Neural cell (in vitro differentiated cells): ENCODE results near the gene KCNH2.

Experiments
- POLR2AphosphoS5 ChIP-seq: IDR thresholded peaks from 2 replicates; pipeline ENCODE4 v1.6.1; 2012
- RAD21 ChIP-seq: fragments of 450-650 bp; conservative IDR thresholded peaks from 2 replicates; pipeline ENCODE4 v1.6.1; 2014; ENCODE audit warnings: antibody characterized with exemption, mild to moderate bottlenecking, moderate library complexity
- TAF1 ChIP-seq: IDR thresholded peaks from 2 replicates; pipeline ENCODE4 v1.6.1; 2012; ENCODE audit warnings: low read depth
- TF ChIP-seq, protein P1 (sequence below): IDR thresholded peaks from 2 replicates; pipeline ENCODE4 v1.6.1; 2012; ENCODE audit warnings: borderline replicate concordance
- TF ChIP-seq, protein P2 (sequence below): fragments of 450-650 bp; IDR thresholded peaks from 2 replicates; pipeline ENCODE4 v1.5.1; 2014; ENCODE audit warnings: antibody characterized with exemption, mild to moderate bottlenecking, moderate library complexity; ENCODE audit not compliant: poor library complexity, severe bottlenecking

DNA sequence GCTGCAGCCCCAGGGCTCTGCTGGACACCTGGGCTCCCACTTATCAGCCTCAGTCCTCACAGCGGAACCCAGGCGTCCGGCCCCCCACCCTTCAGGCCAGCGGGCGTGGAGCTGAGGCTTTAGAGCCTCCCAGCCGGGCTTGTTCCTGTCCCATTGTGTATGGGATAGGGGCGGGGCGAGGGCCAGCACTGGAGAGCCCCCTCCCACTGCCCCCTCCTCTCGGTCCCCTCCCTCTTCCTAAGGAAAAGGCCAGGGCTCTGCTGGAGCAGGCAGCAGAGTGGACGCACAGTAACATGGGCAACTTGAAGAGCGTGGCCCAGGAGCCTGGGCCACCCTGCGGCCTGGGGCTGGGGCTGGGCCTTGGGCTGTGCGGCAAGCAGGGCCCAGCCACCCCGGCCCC lies 15.4 kb upstream of the KCNH2 start:
- TF ChIP-seq, protein P1, sequence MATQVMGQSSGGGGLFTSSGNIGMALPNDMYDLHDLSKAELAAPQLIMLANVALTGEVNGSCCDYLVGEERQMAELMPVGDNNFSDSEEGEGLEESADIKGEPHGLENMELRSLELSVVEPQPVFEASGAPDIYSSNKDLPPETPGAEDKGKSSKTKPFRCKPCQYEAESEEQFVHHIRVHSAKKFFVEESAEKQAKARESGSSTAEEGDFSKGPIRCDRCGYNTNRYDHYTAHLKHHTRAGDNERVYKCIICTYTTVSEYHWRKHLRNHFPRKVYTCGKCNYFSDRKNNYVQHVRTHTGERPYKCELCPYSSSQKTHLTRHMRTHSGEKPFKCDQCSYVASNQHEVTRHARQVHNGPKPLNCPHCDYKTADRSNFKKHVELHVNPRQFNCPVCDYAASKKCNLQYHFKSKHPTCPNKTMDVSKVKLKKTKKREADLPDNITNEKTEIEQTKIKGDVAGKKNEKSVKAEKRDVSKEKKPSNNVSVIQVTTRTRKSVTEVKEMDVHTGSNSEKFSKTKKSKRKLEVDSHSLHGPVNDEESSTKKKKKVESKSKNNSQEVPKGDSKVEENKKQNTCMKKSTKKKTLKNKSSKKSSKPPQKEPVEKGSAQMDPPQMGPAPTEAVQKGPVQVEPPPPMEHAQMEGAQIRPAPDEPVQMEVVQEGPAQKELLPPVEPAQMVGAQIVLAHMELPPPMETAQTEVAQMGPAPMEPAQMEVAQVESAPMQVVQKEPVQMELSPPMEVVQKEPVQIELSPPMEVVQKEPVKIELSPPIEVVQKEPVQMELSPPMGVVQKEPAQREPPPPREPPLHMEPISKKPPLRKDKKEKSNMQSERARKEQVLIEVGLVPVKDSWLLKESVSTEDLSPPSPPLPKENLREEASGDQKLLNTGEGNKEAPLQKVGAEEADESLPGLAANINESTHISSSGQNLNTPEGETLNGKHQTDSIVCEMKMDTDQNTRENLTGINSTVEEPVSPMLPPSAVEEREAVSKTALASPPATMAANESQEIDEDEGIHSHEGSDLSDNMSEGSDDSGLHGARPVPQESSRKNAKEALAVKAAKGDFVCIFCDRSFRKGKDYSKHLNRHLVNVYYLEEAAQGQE, result no peak
- TF ChIP-seq POLR2AphosphoS5, result no peak
- no peak for TF ChIP-seq RAD21
- TF ChIP-seq, protein P2, sequence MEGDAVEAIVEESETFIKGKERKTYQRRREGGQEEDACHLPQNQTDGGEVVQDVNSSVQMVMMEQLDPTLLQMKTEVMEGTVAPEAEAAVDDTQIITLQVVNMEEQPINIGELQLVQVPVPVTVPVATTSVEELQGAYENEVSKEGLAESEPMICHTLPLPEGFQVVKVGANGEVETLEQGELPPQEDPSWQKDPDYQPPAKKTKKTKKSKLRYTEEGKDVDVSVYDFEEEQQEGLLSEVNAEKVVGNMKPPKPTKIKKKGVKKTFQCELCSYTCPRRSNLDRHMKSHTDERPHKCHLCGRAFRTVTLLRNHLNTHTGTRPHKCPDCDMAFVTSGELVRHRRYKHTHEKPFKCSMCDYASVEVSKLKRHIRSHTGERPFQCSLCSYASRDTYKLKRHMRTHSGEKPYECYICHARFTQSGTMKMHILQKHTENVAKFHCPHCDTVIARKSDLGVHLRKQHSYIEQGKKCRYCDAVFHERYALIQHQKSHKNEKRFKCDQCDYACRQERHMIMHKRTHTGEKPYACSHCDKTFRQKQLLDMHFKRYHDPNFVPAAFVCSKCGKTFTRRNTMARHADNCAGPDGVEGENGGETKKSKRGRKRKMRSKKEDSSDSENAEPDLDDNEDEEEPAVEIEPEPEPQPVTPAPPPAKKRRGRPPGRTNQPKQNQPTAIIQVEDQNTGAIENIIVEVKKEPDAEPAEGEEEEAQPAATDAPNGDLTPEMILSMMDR, result no peak
- TF ChIP-seq TAF1, result no peak
